Small intestine (tissue), 7 donors: Measurements from ENCODE around the gene HOOK1. TPM values are rescaled to one million over a fixed set of nuclear protein-coding genes. Genes with fewer than 3 reads are reported as not detected.
"Not testable (repeated sequence)": the region's sequence is repeated elsewhere in the genome, so short reads cannot be mapped to it uniquely, and the experiment has no call there.

ENCODE experiments used
- DNase-seq, 2 donors: peaks; one replicate each; pipeline versions ENCODE4 v3.0.0 to v3.0.0-alpha.2; 2013
- FAIRE-seq: peaks from 2 replicates; lab custom pipeline; 2012; peaks lifted over from hg19 to GRCh38; lab: Jason Lieb, UNC
- H3K27ac ChIP-seq, 3 donors: one replicate each; pipeline ENCODE4 v1.5.1; 2013; ENCODE audit warnings: low read length in 2 of 3, mild to moderate bottlenecking in 2 of 3, control low read depth in 1 of 3, inconsistent platforms in 1 of 3, low read depth in 1 of 3, moderate library complexity in 1 of 3
- H3K27me3 ChIP-seq, 3 donors: one replicate each; pipeline ENCODE4 v1.6.1; 2013; ENCODE audit warnings: low read length in 3 of 3, inconsistent platforms in 1 of 3; ENCODE audit not compliant: control insufficient read depth in 3 of 3, insufficient read depth in 3 of 3
- H3K36me3 ChIP-seq, 3 donors: one replicate each; pipeline ENCODE4 v1.6.1; 2013; ENCODE audit warnings: low read length in 3 of 3, inconsistent platforms in 1 of 3, low read depth in 1 of 3, mild to moderate bottlenecking in 1 of 3, moderate library complexity in 1 of 3; ENCODE audit not compliant: control insufficient read depth in 3 of 3, insufficient read depth in 2 of 3
- H3K4me1 ChIP-seq, 3 donors: one replicate each; pipeline ENCODE4 v1.6.1; 2013; ENCODE audit warnings: low read length in 2 of 3, inconsistent platforms in 1 of 3, low read depth in 1 of 3, mild to moderate bottlenecking in 1 of 3, moderate library complexity in 1 of 3; ENCODE audit not compliant: control insufficient read depth in 3 of 3, insufficient read depth in 2 of 3
- H3K4me3 ChIP-seq, 3 donors: one replicate each; pipeline ENCODE4 v1.5.1; 2013; ENCODE audit warnings: low read length in 3 of 3, control low read depth in 1 of 3, inconsistent platforms in 1 of 3, low read depth in 1 of 3, mild to moderate bottlenecking in 1 of 3, moderate library complexity in 1 of 3
- H3K9me3 ChIP-seq, 2 donors: one replicate each; pipeline ENCODE4 v1.6.1; 2013; ENCODE audit warnings: low read depth in 1 of 2, low read length in 1 of 2; ENCODE audit not compliant: control insufficient read depth in 2 of 2, insufficient read depth in 1 of 2
- WGBS, 3 donors: extraction: QIAGEN DNeasy Blood & Tissue Kit; methylation state at CpG; one replicate each; pipeline ENCODE4 v1.1.7; 2013; 5-methylcytosine and 5-hydroxymethylcytosine counted together
- polyA plus RNA-seq, 4 donors: library from polyadenylated mRNA; stranded (reverse) in 3 of 4; unstranded in 1 of 4; fragments of 200-250 nt in 3 of 4; fragments of 120-200 nt in 1 of 4; gene quantifications; one replicate each; pipeline versions ENCODE4 v1.2.1 to v1.2.3, GENCODE V29; 2013
- donor health status: healthy with polysubstance abuse.
- donor health status: control.
- donor health status: control.
- donor health status: Bipolar disorder and iron deficiency.
- donor health status: healthy.

Gene HOOK1
- polyA plus RNA-seq, 4 donors: 7.8 to 38.9 (median 12.8) TPM

- peaks cover 0 to 10% (median 8%) of the 10 kb centered on the region in 3 donors for H3K36me3 ChIP-seq
- no peaks in the 10 kb centered on the region for H3K9me3 ChIP-seq
- FAIRE-seq (no peak), DNase-seq (no peak)
- no peak overlapping the region for H3K4me3 ChIP-seq
- no peak overlapping the region for H3K27ac ChIP-seq
- H3K4me1 ChIP-seq: no peaks in the 10 kb centered on the region
- H3K27me3 ChIP-seq: no peaks in the 10 kb centered on the region
- WGBS, 3 donors: 63 to 82% (median 69%) methylated on average over 3 of the region's 3 CpGs
Observed at GRCh38 chr1:59833991-59834390, 19.2 kb downstream of the HOOK1 start.

DNA sequence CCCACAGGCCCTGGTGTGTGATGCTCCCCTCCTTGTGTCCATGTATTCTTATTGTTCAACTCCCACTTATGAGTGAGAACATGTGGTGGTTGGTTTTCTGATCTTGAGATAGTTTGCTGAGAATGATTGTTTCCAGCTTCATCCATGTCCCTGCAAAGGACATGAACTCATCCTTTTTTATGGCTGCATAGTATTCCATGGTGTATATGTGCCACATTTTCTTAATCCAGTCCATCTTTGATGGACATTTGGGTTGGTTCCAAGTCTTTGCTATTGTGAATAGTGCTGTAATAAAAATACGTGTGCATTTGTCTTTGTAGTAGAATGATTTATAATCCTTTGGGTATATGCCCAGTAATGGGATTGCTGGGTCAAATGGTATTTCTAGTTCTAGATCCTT lies 23.1 kb downstream of the HOOK1 start:
- 19 to 55% (median 44%) methylated on average over 1 of the region's 1 CpG for WGBS, 3 donors
- not testable (repeated sequence) for FAIRE-seq, H3K4me3 ChIP-seq

DNA sequence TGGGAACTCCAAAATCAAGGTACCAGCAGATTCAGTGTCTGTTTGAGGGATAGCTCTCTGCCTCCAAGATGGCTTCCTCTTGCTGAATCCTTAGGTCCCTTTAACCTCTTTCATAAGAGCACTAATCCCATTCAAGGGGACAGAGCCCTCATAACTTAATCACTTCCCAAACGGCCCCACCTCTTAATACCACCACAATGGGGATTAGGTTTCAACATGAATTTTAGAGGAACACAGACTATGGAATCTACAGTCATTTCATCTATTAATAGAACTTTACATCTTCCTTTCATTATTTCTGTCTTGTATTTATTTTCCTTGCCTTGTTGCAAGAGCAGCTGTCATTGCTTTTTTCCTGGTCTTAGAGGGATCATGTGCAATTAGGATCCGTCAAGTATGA lies 30.3 kb downstream of the HOOK1 start:
- Histone ChIP-seq H3K27ac (no peak overlapping the region), H3K9me3 (no peaks in the 10 kb centered on the region), H3K4me1 (no peaks in the 10 kb centered on the region), H3K36me3 (peaks cover 0 to 5% (median 0%) of the 10 kb centered on the region in 3 donors), H3K27me3 (no peaks in the 10 kb centered on the region), H3K4me3 (no peak overlapping the region)
- 76 to 80% (median 76%) methylated on average over 2 of the region's 2 CpGs for WGBS, 3 donors
- no peak for DNase-seq
- no peak for FAIRE-seq

More for the DNA sequence above, 23.1 kb downstream of the HOOK1 start:
- DNase-seq, H3K4me1 ChIP-seq, H3K27me3 ChIP-seq, H3K36me3 ChIP-seq, H3K27ac ChIP-seq, H3K9me3 ChIP-seq: not testable (repeated sequence)

DNA sequence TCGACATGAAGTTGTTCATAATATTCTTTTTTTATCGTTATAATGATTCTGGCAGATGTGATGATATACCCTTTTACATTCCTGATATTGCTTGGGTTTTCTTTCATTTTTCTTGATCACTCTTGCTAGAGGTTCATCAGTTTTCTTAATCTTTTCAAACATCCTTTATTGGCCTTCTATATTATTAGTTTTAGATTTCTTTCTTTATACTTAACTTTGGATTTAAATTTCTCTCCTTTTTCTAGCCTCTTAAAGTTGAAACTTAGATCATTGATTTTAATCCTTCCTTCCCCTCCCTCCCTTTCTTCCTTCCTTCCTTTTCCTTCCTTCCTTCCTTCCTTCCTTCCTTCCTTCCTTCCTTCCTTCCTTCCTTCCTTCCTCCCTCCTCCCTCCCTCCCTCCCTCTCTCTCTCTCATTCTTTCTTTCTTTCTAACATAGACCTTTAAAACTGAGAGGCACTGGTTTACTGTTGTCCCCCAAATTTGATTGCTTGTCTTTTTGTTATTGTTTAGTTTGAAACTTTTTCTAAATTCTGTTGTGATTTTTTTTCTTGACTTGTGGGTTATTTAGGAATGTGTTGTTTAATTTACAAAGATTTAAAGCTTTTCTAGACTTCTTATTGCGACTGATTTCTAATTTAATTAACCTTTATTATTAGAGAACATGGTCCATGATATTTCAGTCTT lies 31.6 kb downstream of the HOOK1 start:
- FAIRE-seq (no peak), DNase-seq (no peak)
- no peaks in the 10 kb centered on the region for H3K4me1 ChIP-seq
- no peaks in the 10 kb centered on the region for H3K9me3 ChIP-seq
- no peak overlapping the region for H3K27ac ChIP-seq
- H3K4me3 ChIP-seq: no peak overlapping the region
- WGBS, 3 donors: 92 to 97% (median 96%) methylated on average over 3 of the region's 3 CpGs
- no peaks in the 10 kb centered on the region for H3K27me3 ChIP-seq
- H3K36me3 ChIP-seq: peaks cover 0 to 5% (median 0%) of the 10 kb centered on the region in 3 donors

DNA sequence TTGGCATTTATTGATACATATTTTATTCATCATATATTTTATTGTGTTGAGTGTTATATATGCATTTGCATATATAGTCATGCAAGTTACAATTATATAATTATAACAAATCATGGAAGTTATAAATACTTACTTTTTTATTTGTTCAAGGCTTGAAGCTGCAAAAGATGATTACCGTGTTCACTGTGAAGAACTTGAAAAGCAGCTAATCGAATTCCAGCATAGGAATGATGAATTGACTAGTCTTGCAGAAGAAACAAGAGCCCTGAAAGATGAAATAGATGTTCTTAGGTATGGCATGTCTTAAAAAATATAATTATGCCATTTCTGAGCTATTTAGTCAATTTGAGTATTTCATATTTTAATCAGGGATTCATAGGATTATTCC lies 32.1 kb downstream of the HOOK1 start:
- Histone ChIP-seq H3K36me3 (peaks cover 0 to 4% (median 0%) of the 10 kb centered on the region in 3 donors), H3K4me3 (no peak overlapping the region), H3K27me3 (no peaks in the 10 kb centered on the region), H3K4me1 (no peaks in the 10 kb centered on the region), H3K27ac (no peak overlapping the region), H3K9me3 (no peaks in the 10 kb centered on the region)
- no peak for DNase-seq
- WGBS, 3 donors: 87 to 98% (median 93%) methylated on average over 2 of the region's 2 CpGs
- FAIRE-seq: no peak

DNA sequence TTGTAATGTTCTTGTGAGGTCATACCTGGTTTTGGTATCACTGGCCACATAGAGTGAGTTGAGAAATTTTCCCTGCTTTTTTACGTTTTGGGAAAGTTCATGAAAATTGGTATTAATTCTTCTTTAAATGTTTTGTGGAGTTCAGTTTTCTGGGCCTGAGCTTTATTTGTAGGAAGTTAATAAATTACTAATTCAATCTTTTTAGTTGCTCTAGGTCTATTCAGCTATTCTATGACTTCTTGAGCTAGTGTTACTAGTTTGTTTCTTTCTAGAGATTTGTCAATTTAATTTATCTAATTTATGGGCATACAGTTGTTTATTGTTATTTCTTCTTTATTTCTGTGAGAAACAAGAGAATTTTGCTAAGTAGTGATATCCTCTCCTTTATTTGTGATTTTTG lies 37.4 kb downstream of the HOOK1 start:
- Histone ChIP-seq H3K27ac (no peak overlapping the region), H3K9me3 (peaks cover 0 to 2% of the 10 kb centered on the region in 2 donors), H3K27me3 (no peaks in the 10 kb centered on the region), H3K36me3 (peaks cover 0 to 3% (median 0%) of the 10 kb centered on the region in 3 donors), H3K4me1 (peaks cover 0 to 9% (median 0%) of the 10 kb centered on the region in 3 donors), H3K4me3 (no peak overlapping the region)
- no peak for FAIRE-seq
- DNase-seq: no peak
- 82 to 96% (median 86%) methylated on average over 1 of the region's 1 CpG for WGBS, 3 donors

DNA sequence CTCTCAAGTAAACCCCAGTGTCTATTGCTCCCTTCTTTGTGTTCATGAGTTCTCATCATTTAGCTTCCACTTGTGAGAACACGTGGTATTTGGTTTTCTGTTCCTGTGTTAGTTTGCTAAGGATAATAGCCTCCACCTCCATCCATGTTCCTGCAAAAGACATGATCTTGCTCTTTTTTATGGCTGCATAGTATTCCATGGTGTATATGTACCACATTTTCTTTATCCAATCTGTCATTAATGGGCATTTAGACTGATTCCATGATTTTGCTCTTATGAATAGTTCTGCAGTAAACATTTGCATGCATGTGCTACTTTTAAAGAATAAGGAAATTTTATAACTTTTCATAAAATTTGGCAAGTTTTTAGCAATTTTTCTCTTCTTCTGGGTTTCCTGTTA lies 40.5 kb downstream of the HOOK1 start:
- WGBS, 3 donors: 96 to 97% (median 97%) methylated on average over 1 of the region's 1 CpG
- not testable (repeated sequence) for FAIRE-seq, H3K9me3 ChIP-seq, H3K27me3 ChIP-seq, H3K36me3 ChIP-seq, H3K4me3 ChIP-seq, DNase-seq, H3K27ac ChIP-seq
- H3K4me1 ChIP-seq: peaks cover 0 to 16% (median 0%) of the 10 kb centered on the region in 3 donors

DNA sequence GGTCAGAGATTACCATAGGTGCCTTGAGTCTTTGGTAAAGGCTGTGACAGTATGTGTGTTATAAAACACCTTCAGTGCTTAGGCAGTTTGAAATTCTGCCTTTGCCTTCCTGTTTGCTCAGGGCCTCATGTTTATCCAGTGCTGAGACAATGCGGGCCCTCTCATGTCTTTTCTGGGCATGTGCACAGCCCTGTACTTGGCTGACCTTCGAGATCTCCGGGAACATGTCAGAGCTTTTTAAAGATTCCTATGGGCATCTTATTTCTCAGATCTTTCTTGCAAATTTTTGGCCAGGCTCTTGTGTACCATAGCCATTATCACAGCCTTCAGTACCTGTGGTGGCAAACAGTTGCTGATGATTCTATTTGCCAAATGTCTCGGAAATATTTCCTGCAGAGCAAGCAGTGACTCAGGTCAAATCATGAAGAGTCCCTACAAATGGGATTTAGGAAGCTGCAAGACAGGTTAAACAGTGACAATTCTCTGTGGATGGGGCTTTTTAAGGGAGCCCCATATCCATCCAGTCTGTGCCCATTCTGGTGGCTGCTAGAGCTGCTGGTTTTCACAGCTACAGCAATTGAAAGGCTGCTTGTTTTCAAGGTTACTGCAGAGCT lies 42.1 kb downstream of the HOOK1 start:
- Histone ChIP-seq H3K27me3 (no peaks in the 10 kb centered on the region), H3K36me3 (peaks cover 0 to 8% (median 1%) of the 10 kb centered on the region in 3 donors), H3K9me3 (peaks cover 0 to 2% of the 10 kb centered on the region in 2 donors), H3K4me3 (no peak overlapping the region), H3K27ac (peak overlapping the region; percentile 16 to 70 (median 65)), H3K4me1 (peaks cover 0 to 16% (median 0%) of the 10 kb centered on the region in 3 donors)
- DNase-seq: peak; percentile 33 to 67
- 31 to 60% (median 42%) methylated on average over 4 of the region's 4 CpGs for WGBS, 3 donors
- FAIRE-seq: no peak
